Lung (tissue), 12 donors: ENCODE data around the gene ANGPTL2. TPM values are rescaled to one million over a fixed set of nuclear protein-coding genes. Genes with fewer than 3 reads are reported as not detected.

Source experiments
- ATAC-seq: fragments of 200-7000 bp; cut with Tn5 transposase; one replicate; pipeline ENCODE4 v1.9.1; 2020; ENCODE audit warnings: moderate number of reproducible peaks; ENCODE audit not compliant: insufficient read depth, low FRiP score
- DNase-seq, 3 donors: peaks; one replicate each; pipeline ENCODE4 v3.0.0-alpha.2; 2013 to 2017
- H3K27ac ChIP-seq, 2 donors: one replicate each; pipeline ENCODE4 v1.5.1; 2013; ENCODE audit warnings: mild to moderate bottlenecking in 2 of 2, moderate library complexity in 2 of 2, control low read depth in 1 of 2, inconsistent platforms in 1 of 2, low read depth in 1 of 2, low read length in 1 of 2
- H3K27me3 ChIP-seq, 3 donors: one replicate each; pipeline ENCODE4 v1.5.1; 2013; ENCODE audit warnings: low read length in 2 of 3; ENCODE audit not compliant: control insufficient read depth in 3 of 3, insufficient read depth in 3 of 3
- H3K36me3 ChIP-seq, 4 donors: one replicate each; pipeline ENCODE4 v1.5.1; 2013; ENCODE audit warnings: low read length in 4 of 4, mild to moderate bottlenecking in 1 of 4, moderate library complexity in 1 of 4; ENCODE audit not compliant: control insufficient read depth in 4 of 4, insufficient read depth in 4 of 4
- H3K4me1 ChIP-seq, 5 donors: one replicate each; pipeline ENCODE4 v1.5.1; 2013; ENCODE audit warnings: low read length in 5 of 5, mild to moderate bottlenecking in 2 of 5, moderate library complexity in 1 of 5; ENCODE audit not compliant: control insufficient read depth in 5 of 5, insufficient read depth in 5 of 5
- H3K4me3 ChIP-seq: one replicate; pipeline ENCODE4 v1.5.1; 2013; ENCODE audit warnings: mild to moderate bottlenecking, control low read depth, moderate library complexity
- H3K9ac ChIP-seq, 2 donors: one replicate each; pipeline ENCODE4 v1.5.1; 2013; ENCODE audit warnings: low read length in 2 of 2, control low read depth in 1 of 2; ENCODE audit not compliant: insufficient read depth in 1 of 2
- H3K9me3 ChIP-seq, 4 donors: one replicate each; pipeline ENCODE4 v1.5.1; 2013; ENCODE audit warnings: low read length in 3 of 4, mild to moderate bottlenecking in 1 of 4, moderate library complexity in 1 of 4; ENCODE audit not compliant: control insufficient read depth in 4 of 4, insufficient read depth in 3 of 4
- CTCF ChIP-seq: IDR thresholded peaks from 2 replicates; pipeline ENCODE4 v1.5.1; 2012; ENCODE audit warnings: mild to moderate bottlenecking; ENCODE audit errors: control extremely low read depth, extremely low read depth
- WGBS, 2 donors: extraction: QIAGEN DNeasy Blood & Tissue Kit; methylation state at CpG; one replicate each; pipeline ENCODE4 v1.1.7; 2013; 5-methylcytosine and 5-hydroxymethylcytosine counted together
- polyA plus RNA-seq, 2 donors: library from polyadenylated mRNA; stranded (reverse); fragments of 200-250 nt; gene quantifications; one replicate each; pipeline ENCODE4 v1.2.1, GENCODE V29; 2013
- total RNA-seq, 2 donors: library from RNA; depleted of rRNA in 1 of 2; stranded (reverse); fragments of >200 nt in 1 of 2; gene quantifications; one replicate each; pipeline ENCODE4 v1.2.1, GENCODE V29; 2014 to 2021
- donor health status: control.
- donor health status: control.
- donor health status: Bipolar disorder and iron deficiency.
- donor health status: healthy.
- donor health status: DM: yes; HTN: yes; CAD: no.

The ANGPTL2 gene
- total and polyA plus RNA-seq, 4 donors = 7.5 to 18.8 (median 11.0) TPM

- no peak for TF ChIP-seq CTCF
- Histone ChIP-seq H3K9ac (no peak overlapping the region), H3K4me3 (no peak overlapping the region), H3K4me1 (peaks cover 0 to 12% (median 7%) of the 10 kb centered on the region in 5 donors), H3K27me3 (no peaks in the 10 kb centered on the region), H3K36me3 (peaks cover 0 to 3% (median 0%) of the 10 kb centered on the region in 4 donors), H3K9me3 (no peaks in the 10 kb centered on the region), H3K27ac (peak overlapping the region in 1 of 2 donors; percentile 41)
- ATAC-seq (no peak), DNase-seq (no peak)
- 66 to 75% methylated on average over 1 of the region's 1 CpG for WGBS, 2 donors
These were observed 56.8 kb downstream of the ANGPTL2 start for GRCh38 chr9:127065592-127065991.

GRCh38 chr9:127064335-127064734 is 58.1 kb downstream of the ANGPTL2 start:
- Histone ChIP-seq H3K9me3 (no peaks in the 10 kb centered on the region), H3K4me3 (no peak overlapping the region), H3K27ac (no peak overlapping the region), H3K27me3 (no peaks in the 10 kb centered on the region), H3K4me1 (peaks cover 3 to 13% (median 8%) of the 10 kb centered on the region in 5 donors), H3K9ac (no peak overlapping the region), H3K36me3 (peaks cover 0 to under 1% (median 0%) of the 10 kb centered on the region in 4 donors)
- no peak for TF ChIP-seq CTCF
- WGBS, 2 donors = 81 to 89% methylated on average over 2 of the region's 2 CpGs
- ATAC-seq (no peak), DNase-seq (no peak)

- no peaks in the 10 kb centered on the region for H3K36me3 ChIP-seq
- H3K9me3 ChIP-seq = no peaks in the 10 kb centered on the region
- H3K27ac ChIP-seq = no peak overlapping the region
- H3K27me3 ChIP-seq = no peaks in the 10 kb centered on the region
- H3K9ac ChIP-seq = no peak overlapping the region
- no peak for ATAC-seq
- no peak overlapping the region for H3K4me3 ChIP-seq
- TF ChIP-seq CTCF = no peak
- H3K4me1 ChIP-seq = peaks cover 4 to 12% (median 8%) of the 10 kb centered on the region in 5 donors
- 96% methylated on average over 3 of the region's 3 CpGs for WGBS, 2 donors
- DNase-seq = no peak
These were observed 61.0 kb downstream of the ANGPTL2 start for GRCh38 chr9:127061411-127061810.

GRCh38 chr9:127059765-127060361 is 62.6 kb downstream of the ANGPTL2 start:
- Histone ChIP-seq H3K9ac (no peak overlapping the region), H3K27me3 (no peaks in the 10 kb centered on the region), H3K27ac (peak overlapping the region in 1 of 2 donors; percentile 3), H3K4me3 (no peak overlapping the region), H3K4me1 (peaks cover 4 to 12% (median 8%) of the 10 kb centered on the region in 5 donors), H3K36me3 (no peaks in the 10 kb centered on the region), H3K9me3 (no peaks in the 10 kb centered on the region)
- 85 to 88% methylated on average over 4 of the region's 4 CpGs for WGBS, 2 donors
- no peak for ATAC-seq
- no peak for TF ChIP-seq CTCF
- peak in 1 of 3 donors; percentile 48 for DNase-seq
